NCI-H146 treated with DMSO at 0.1 percent for 48 hours (cell line): ENCODE data around the gene CALD1.

Experiments
- DNase-seq: peaks from one replicate; lab custom pipeline; 2025; ENCODE audit not compliant: unreplicated experiment; lab: John Stamatoyannopoulos, UW

The CALD1 gene

GRCh38 chr7:134784251-134785049, 5.0 kb downstream of the CALD1 start:
- DNase-seq: no peak

GRCh38 chr7:134785842-134786241, 6.4 kb downstream of the CALD1 start:
- no peak for DNase-seq

- no peak for DNase-seq
Measured at GRCh38 chr7:134787064-134787463, 7.6 kb downstream of the CALD1 start.

GRCh38 chr7:134787720-134788119, 8.3 kb downstream of the CALD1 start:
- DNase-seq: no peak

GRCh38 chr7:134788191-134788590, 8.8 kb downstream of the CALD1 start:
- DNase-seq: no peak

GRCh38 chr7:134789967-134790685, 10.7 kb downstream of the CALD1 start:
- DNase-seq: no peak

GRCh38 chr7:134792968-134793367, 13.5 kb downstream of the CALD1 start:
- no peak for DNase-seq

GRCh38 chr7:134795231-134795630, 15.8 kb downstream of the CALD1 start:
- no peak for DNase-seq

- no peak for DNase-seq
Measured at GRCh38 chr7:134798155-134798554, 18.7 kb downstream of the CALD1 start.

- DNase-seq: no peak
Measured at GRCh38 chr7:134799377-134799776, 19.9 kb downstream of the CALD1 start.

GRCh38 chr7:134802762-134803161, 23.3 kb downstream of the CALD1 start:
- DNase-seq: no peak

- DNase-seq: no peak
Measured at GRCh38 chr7:134804351-134804750, 24.9 kb downstream of the CALD1 start.

GRCh38 chr7:134804854-134805253, 25.4 kb downstream of the CALD1 start:
- no peak for DNase-seq

- no peak for DNase-seq
Measured at GRCh38 chr7:134806197-134806596, 26.8 kb downstream of the CALD1 start.

- no peak for DNase-seq
Measured at GRCh38 chr7:134809616-134810015, 30.2 kb downstream of the CALD1 start.

- no peak for DNase-seq
Measured at GRCh38 chr7:134811765-134812164, 32.3 kb downstream of the CALD1 start.

GRCh38 chr7:134813663-134814396, 34.4 kb downstream of the CALD1 start:
- no peak for DNase-seq

GRCh38 chr7:134814730-134815364, 35.4 kb downstream of the CALD1 start:
- no peak for DNase-seq

GRCh38 chr7:134818613-134819345, 39.3 kb downstream of the CALD1 start:
- DNase-seq: no peak

GRCh38 chr7:134819401-134819800, 40.0 kb downstream of the CALD1 start:
- no peak for DNase-seq

- no peak for DNase-seq
Measured at GRCh38 chr7:134820295-134820694, 40.9 kb downstream of the CALD1 start.
